GM19193 (cell line): ENCODE data around the gene RBM41.

Experiments used
- POLR2A ChIP-seq: IDR thresholded peaks from 4 replicates; pipeline ENCODE4 v1.6.1; 2011; ENCODE audit not compliant: insufficient read depth, insufficient read length; ENCODE audit errors: extremely low read depth

Gene RBM41

DNA sequence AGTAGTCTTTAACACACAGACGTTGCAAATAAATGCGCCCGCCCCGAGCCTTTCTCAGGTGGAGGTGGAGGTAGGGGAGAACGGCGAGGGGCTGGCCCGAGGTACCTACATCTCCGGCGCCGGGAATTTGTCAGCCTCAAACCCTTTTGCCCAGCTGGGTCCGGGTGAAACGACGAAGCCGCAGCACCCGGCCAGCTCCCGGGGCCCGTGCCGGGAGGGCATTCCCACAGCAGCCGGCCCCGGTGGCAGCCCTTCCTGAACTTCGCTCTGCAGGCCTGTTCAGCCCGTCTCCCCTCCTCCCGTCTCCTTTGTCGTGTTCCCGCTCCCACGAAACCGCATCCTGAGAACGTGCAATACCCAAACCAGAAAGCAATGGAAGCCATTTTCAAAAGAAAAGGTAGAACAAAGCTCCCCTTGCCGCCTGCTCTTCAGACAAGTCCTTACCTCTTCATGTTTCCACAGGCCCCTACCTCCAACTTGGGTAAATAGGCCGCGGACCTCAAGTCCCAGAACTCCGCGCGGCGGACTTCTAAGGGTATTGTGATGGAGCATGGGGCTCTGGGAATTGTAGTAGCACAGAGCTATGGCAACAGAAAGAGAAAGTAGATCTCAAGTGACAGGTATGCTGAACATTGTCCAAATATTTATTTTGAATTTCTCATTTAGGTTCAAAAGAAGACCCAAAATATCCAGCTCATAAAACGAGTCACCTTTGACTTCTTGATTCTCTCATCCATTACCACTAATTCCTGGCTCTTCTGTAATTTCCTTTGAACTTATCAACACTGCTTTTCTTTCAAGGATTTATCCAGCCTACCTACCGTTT lies at the start of gene RBM41:
TSS of gene RBM41 (minus strand) at position 501 of the 826 bp plus-strand sequence. CDS start at position 452, 49 bp downstream.
- no peak for TF ChIP-seq POLR2A

- no peak for TF ChIP-seq POLR2A
Observed at GRCh38 chrX:107168257-107168656, 49.6 kb upstream of the RBM41 start.

DNA sequence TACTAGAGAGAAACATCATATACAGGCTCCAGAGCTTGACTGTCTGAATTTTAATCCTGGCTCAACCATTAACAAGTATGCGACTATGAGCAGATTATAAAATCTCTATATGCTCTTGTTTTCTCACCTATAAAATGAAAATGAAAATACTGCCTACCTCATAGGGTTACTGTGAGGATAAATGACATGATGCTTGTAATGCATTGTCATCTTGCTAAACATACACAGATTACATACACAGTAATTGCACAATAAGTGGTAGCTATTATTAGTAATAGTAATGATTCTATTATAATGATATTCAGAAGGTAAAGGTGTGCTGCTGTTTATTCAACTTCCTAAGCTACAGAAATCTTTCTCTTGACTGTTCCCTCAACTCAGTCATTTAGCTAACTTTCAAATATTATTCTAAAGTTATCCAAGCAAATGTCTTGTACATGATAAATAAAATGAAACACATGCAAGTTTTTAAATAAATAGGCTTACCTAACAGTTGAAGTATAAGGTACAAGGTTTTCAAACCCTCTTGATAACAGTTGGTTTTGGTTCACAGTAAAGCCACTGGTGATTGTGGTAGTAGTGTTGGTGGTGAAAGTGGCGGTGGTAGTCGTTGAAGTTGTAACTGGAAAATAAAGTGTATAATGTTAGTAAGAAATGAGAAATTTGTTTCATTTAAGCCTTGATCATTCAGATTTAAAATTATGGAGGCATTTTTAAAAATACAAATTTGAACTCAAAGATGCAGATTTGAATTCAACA lies 48.7 kb upstream of the RBM41 start:
- TF ChIP-seq POLR2A: no peak

- TF ChIP-seq POLR2A: no peak
Observed at GRCh38 chrX:107154787-107155620, 36.4 kb upstream of the RBM41 start.

GRCh38 chrX:107153005-107153404 lies 34.4 kb upstream of the RBM41 start:
- TF ChIP-seq POLR2A: no peak

GRCh38 chrX:107146670-107147069 lies 28.0 kb upstream of the RBM41 start:
- TF ChIP-seq POLR2A: no peak

DNA sequence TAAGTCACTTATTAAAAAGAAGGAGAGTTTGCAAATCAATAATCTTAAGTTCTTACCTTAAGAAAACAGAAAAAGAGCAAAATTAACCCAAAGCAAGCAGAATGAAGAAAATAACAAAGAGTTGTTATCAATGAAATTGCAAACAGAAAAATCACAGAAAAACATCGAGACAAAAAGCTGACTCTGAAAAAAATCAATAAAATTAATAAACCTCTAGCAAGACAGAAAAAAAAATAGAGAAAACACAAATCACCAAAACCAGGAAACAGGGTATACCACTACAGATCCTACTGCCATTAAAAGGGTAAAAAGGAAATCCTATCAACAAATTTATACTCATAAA lies 17.3 kb upstream of the RBM41 start:
- TF ChIP-seq POLR2A: no peak

DNA sequence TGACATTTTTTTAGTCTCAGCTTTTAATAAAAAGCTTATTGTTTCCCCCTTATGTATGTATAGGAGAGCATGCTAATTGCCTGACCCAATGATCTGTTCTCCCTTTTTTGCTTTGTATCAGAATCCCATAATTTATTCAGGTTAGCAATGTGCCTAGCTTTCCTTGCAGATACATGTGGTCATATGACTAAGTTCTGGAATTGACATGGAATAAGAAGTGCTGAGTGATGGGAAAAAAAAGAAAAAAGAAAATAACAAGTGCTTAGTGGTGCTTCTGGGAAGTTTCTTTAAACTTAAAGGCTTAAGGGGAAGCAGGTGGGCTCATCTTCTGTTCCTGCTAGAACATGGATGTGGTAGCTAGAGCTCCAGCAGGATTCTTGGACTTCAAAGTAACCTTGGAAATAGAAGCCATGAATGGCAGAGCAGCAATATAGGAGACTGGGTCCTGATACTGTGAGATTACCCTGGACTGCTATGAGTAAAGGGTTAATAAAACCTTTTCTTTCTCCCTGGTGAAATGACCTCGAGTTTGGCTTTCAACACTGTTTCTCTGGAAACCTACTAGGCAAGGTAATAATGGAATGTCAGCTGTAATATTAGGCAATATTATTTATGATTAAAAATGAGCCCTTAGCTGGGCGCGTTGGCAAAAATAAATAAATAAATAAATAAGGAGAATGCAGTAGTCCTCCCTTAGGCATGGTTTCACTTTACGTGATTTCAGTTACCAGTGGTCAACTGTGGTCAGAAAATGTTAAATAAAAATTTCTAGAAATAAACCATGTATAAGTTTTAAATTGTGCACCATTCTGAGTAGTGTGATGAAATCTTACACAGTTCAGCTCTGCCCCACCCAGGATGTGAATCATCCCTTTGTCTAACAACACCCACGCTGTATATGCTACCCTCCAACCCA lies 16.7 kb upstream of the RBM41 start:
- no peak for TF ChIP-seq POLR2A

DNA sequence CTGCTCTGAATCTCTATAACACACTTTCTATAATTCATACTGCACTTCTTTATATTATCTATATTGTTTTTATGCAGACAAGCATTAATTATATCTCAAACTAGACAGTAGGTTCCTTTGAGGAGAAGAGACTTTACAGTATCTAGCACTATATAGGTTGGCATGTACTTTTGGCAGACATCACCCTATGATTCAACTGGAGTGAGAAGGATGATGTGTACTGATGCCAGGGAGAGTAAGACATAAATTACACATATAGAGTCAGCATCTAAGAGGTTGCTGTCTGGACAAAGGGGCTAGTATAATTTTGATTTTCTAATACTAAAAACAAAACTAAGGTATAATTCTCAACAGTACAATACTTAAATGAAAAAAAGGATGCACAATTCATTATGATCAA lies 5.1 kb upstream of the RBM41 start:
- no peak for TF ChIP-seq POLR2A

DNA sequence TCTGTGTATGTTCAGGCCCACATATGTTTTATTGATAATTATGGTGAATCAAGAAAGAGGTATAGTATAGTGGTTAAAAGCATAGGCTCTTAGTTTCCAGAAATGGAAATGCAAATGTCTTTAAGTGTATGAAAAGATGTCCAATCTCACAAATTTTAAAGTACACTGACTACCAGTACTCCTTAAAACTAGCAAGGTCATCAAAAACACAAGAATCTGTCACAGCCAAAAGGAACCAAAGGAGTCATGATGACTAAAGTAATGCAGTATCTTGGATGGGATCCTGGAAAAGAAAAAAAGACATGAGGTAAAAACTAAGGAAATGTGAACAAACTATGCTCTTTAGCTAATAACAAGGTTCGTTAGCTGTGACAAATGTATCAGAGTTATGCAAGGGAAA lies 661 bp upstream of the RBM41 start:
- TF ChIP-seq POLR2A: no peak

- TF ChIP-seq POLR2A: no peak
Observed at GRCh38 chrX:107117993-107118321, 665 bp downstream of the RBM41 start.

GRCh38 chrX:107107459-107107858 lies 11.2 kb downstream of the RBM41 start:
- no peak for TF ChIP-seq POLR2A

DNA sequence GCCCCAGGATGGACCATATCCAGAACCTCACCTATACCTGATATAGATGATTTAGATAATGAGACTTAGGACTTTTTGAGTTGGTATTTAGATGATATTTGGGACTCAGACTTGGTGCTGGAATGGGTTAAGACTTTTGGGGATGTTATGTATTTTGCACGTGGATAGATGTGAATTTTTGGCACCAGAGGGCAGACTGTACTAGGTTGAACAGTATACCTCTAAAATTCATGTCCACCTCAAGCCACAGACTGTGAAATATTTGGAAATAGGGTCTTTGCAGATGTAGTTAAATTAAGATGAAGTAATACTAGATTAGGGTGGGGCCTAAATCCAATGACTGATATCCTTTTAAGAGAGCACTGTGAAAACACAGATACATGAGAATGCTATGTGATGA lies 15.6 kb downstream of the RBM41 start:
- no peak for TF ChIP-seq POLR2A

- no peak for TF ChIP-seq POLR2A
Observed at GRCh38 chrX:107076158-107076557, 42.5 kb downstream of the RBM41 start.
